ENCODE measurements around the gene MORN1. TPM values are rescaled to one million over a fixed set of nuclear protein-coding genes. Genes with fewer than 3 reads are reported as not detected.

The MORN1 gene
- total and polyA plus RNA-seq, 4 donors: 5.2 to 23.9 (median 13.9) TPM

DNA sequence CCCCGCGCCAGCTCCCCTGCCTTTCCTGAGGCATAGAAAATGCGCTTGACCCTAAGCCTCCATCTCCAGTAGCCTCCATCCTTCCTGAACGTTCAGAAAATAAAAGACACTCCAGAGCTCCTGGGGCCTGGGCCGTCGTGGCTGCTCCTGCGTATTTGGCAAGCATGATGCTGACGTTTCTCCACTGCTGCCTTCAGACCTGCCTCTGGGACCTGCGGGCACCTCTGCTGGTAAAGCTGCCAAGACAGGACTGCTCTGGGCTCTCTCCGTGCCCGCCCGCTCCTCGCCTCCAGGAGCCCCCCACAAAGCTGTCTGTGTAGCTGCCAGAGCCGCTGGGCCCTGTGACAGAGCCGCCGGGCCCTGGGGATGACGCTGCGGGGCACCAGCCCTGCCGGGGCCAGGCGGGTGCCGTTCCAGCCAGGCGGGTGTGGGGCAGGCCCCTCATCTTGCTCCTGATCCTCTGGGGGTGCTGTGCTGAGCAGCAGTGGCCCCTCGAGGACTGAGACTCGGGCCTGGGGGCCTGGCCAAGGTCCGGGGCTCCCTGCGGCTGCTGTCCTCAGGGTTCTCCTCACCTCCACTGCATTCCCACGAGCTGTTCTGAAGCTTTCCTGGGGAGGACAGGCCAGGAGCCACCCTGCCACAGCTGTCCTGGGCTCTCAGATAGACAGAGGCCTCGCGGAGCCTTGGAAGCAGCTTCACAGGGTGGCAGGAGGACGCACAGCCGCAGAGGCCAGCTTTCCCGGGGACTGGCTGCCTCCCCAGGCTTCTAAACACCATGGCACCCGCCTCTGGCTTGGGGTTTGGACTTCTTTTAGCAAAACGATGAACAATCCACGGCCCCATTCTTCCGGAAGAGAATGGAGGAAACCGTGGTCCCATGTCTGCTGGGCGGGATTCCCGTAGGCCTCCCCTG lies 48.1 kb downstream of the MORN1 start:
- H3K27ac ChIP-seq (ENCODE audit: low read depth in 1 of 2, low read length in 1 of 2): no peak overlapping the region
- no peaks in the 10 kb centered on the region for H3K36me3 ChIP-seq (ENCODE audit: control insufficient read depth in 4 of 4, insufficient read depth in 4 of 4, low read length in 4 of 4)
- H3K9ac ChIP-seq (ENCODE audit: insufficient read depth in 1 of 2, low read length in 2 of 2): no peak overlapping the region
- TF ChIP-seq, protein P1, sequence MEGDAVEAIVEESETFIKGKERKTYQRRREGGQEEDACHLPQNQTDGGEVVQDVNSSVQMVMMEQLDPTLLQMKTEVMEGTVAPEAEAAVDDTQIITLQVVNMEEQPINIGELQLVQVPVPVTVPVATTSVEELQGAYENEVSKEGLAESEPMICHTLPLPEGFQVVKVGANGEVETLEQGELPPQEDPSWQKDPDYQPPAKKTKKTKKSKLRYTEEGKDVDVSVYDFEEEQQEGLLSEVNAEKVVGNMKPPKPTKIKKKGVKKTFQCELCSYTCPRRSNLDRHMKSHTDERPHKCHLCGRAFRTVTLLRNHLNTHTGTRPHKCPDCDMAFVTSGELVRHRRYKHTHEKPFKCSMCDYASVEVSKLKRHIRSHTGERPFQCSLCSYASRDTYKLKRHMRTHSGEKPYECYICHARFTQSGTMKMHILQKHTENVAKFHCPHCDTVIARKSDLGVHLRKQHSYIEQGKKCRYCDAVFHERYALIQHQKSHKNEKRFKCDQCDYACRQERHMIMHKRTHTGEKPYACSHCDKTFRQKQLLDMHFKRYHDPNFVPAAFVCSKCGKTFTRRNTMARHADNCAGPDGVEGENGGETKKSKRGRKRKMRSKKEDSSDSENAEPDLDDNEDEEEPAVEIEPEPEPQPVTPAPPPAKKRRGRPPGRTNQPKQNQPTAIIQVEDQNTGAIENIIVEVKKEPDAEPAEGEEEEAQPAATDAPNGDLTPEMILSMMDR (IDR thresholded peaks at IDR 0.05; ENCODE audit: control extremely low read depth, extremely low read depth): no peak
- ATAC-seq (ENCODE audit: insufficient read depth, low FRiP score): no peak
- peaks cover 0 to 4% (median 0%) of the 10 kb centered on the region in 5 donors for H3K4me1 ChIP-seq (ENCODE audit: control insufficient read depth in 5 of 5, insufficient read depth in 5 of 5, low read length in 5 of 5)
- no peaks in the 10 kb centered on the region for H3K27me3 ChIP-seq (ENCODE audit: control insufficient read depth in 3 of 3, insufficient read depth in 3 of 3, low read length in 2 of 3)
- H3K9me3 ChIP-seq (ENCODE audit: control insufficient read depth in 4 of 4, insufficient read depth in 3 of 4, low read length in 3 of 4): peaks cover 0 to 2% (median 0%) of the 10 kb centered on the region in 4 donors
- 85 to 89% methylated on average over 39 of the region's 39 CpGs for WGBS, 2 donors
- H3K4me3 ChIP-seq: no peak overlapping the region
- DNase-seq: no peak

DNA sequence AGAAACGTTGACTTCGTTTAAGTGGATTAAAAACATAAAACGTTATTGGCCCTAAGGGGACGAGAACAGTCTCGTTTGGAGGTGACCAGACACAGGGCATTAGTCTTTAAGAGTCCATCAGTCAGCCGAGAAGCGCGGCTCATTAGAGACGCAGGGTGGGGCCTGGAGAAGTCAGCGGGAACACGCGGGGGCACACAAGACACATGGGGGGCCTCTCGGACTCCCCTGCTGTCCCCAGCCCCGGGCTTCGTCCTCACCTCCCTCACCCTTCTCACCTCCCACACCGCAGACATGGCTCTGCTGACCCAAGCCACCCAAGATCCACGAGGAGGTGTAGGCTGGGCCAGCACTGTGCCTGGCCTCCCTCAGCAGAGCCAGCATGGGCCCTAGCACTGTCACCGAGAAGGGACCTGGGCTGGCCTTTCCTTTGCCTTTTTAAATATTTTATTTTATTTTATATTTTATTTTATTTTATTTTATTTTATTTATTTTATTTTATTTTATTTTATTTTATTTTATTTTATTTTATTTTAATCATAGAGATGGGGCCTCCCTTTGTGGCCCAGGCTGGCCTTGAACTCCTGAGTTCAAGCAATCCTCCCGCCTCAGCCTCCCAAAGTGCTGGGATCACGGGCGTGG lies 48.9 kb downstream of the MORN1 start:
- Histone ChIP-seq H3K4me1 (ENCODE audit: control insufficient read depth in 5 of 5, insufficient read depth in 5 of 5, low read length in 5 of 5) (peaks cover 0 to 4% (median 0%) of the 10 kb centered on the region in 5 donors), H3K36me3 (ENCODE audit: control insufficient read depth in 4 of 4, insufficient read depth in 4 of 4, low read length in 4 of 4) (no peaks in the 10 kb centered on the region), H3K27me3 (ENCODE audit: control insufficient read depth in 3 of 3, insufficient read depth in 3 of 3, low read length in 2 of 3) (no peaks in the 10 kb centered on the region), H3K27ac (ENCODE audit: low read depth in 1 of 2, low read length in 1 of 2) (no peak overlapping the region), H3K9me3 (ENCODE audit: control insufficient read depth in 4 of 4, insufficient read depth in 3 of 4, low read length in 3 of 4) (no peaks in the 10 kb centered on the region), H3K9ac (ENCODE audit: insufficient read depth in 1 of 2, low read length in 2 of 2) (no peak overlapping the region), H3K4me3 (no peak overlapping the region)
- 90 to 92% methylated on average over 21 of the region's 21 CpGs for WGBS, 2 donors
- DNase-seq (no peak), ATAC-seq (ENCODE audit: insufficient read depth, low FRiP score) (no peak)
- TF ChIP-seq, protein P1 (IDR thresholded peaks at IDR 0.05; ENCODE audit: control extremely low read depth, extremely low read depth): no peak

DNA sequence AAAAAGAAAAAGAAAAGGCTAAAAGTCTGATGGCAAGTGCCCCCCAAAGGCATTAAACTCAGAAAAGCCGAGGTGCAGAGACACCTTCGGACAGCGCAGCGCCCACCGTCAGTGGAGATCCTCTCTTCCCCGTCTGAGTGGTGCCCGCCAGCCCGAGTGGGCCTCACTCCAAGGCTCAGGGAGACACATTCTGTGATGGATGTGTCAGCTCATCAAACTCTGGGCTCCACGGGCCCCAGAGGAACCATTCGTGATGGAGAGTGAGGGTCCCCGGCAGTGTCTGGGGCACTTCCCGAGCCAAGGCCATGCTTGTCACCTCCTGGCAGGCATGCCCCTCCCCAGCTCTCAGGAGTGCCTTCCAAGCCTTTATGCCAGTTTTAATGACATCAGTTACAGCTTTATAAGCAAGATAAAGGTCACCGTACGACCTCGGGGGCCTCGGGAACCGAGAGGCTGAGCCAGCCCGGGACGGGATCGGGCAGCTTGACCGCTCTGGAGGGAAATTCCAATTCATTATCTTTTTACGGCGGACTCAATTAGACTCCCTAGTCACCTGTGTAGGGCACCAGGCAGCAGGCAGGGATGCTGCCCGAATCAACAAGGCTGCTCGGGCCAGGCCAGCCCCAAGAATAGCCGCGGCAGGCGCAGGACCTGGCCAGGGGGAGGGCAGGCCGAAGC lies 49.5 kb downstream of the MORN1 start:
- no peaks in the 10 kb centered on the region for H3K27me3 ChIP-seq (ENCODE audit: control insufficient read depth in 3 of 3, insufficient read depth in 3 of 3, low read length in 2 of 3)
- TF ChIP-seq, protein P1 (IDR thresholded peaks at IDR 0.05; ENCODE audit: control extremely low read depth, extremely low read depth): no peak
- no peaks in the 10 kb centered on the region for H3K36me3 ChIP-seq (ENCODE audit: control insufficient read depth in 4 of 4, insufficient read depth in 4 of 4, low read length in 4 of 4)
- H3K9ac ChIP-seq (ENCODE audit: insufficient read depth in 1 of 2, low read length in 2 of 2): no peak overlapping the region
- H3K4me3 ChIP-seq: no peak overlapping the region
- WGBS, 2 donors: 89 to 94% methylated on average over 29 of the region's 29 CpGs
- ATAC-seq (ENCODE audit: insufficient read depth, low FRiP score) (no peak), DNase-seq (no peak)
- H3K27ac ChIP-seq (ENCODE audit: low read depth in 1 of 2, low read length in 1 of 2): no peak overlapping the region
- no peaks in the 10 kb centered on the region for H3K9me3 ChIP-seq (ENCODE audit: control insufficient read depth in 4 of 4, insufficient read depth in 3 of 4, low read length in 3 of 4)
- no peaks in the 10 kb centered on the region for H3K4me1 ChIP-seq (ENCODE audit: control insufficient read depth in 5 of 5, insufficient read depth in 5 of 5, low read length in 5 of 5)
